NCI-H526 (cell line): Measurements from ENCODE around the gene ENDOU.

Experiments
- DNase-seq, 2 experiments: peaks; one replicate each; lab custom pipeline; 2025; lab: John Stamatoyannopoulos, UW

The ENDOU gene

GRCh38 chr12:47717443-47718193 is 7.7 kb downstream of the ENDOU start:
- peak; percentile 72 to 88 for DNase-seq

GRCh38 chr12:47717046-47717442 is 8.2 kb downstream of the ENDOU start:
- DNase-seq, result no peak

- no peak for DNase-seq
Observed at GRCh38 chr12:47715877-47716548, 9.3 kb downstream of the ENDOU start.

- peak; percentile 62 to 86 for DNase-seq
Observed at GRCh38 chr12:47715393-47715876, 9.9 kb downstream of the ENDOU start.

- no peak for DNase-seq
Observed at GRCh38 chr12:47714826-47715386, 10.4 kb downstream of the ENDOU start.

GRCh38 chr12:47712171-47712570 is 13.1 kb downstream of the ENDOU start:
- DNase-seq, result no peak

- no peak for DNase-seq
Observed at GRCh38 chr12:47711448-47711847, 13.8 kb downstream of the ENDOU start.

- DNase-seq, result no peak
Observed at GRCh38 chr12:47710278-47710677, 15.0 kb downstream of the ENDOU start.

- no peak for DNase-seq
Observed at GRCh38 chr12:47709671-47710070, 15.6 kb downstream of the ENDOU start.

- no peak for DNase-seq
Observed at GRCh38 chr12:47709237-47709636, 16.1 kb downstream of the ENDOU start.

- no peak for DNase-seq
Observed at GRCh38 chr12:47707905-47708543, 17.3 kb downstream of the ENDOU start.

- no peak for DNase-seq
Observed at GRCh38 chr12:47707355-47707754, 17.9 kb downstream of the ENDOU start.

GRCh38 chr12:47705566-47706425 is 19.5 kb downstream of the ENDOU start, which contains the start of gene RPAP3:
Gene RPAP3, minus strand, starts transcription at chr12:47706030. Its CDS starts 3,190 bp downstream, at chr12:47702840.
- DNase-seq, result peak; percentile 89 to 97

- DNase-seq, result no peak
Observed at GRCh38 chr12:47705229-47705565, 20.1 kb downstream of the ENDOU start.

GRCh38 chr12:47704719-47705118 is 20.6 kb downstream of the ENDOU start:
- no peak for DNase-seq

- DNase-seq, result no peak
Observed at GRCh38 chr12:47700263-47700662, 25.0 kb downstream of the ENDOU start.

GRCh38 chr12:47698631-47699030 is 26.7 kb downstream of the ENDOU start:
- no peak for DNase-seq

GRCh38 chr12:47698055-47698454 is 27.2 kb downstream of the ENDOU start:
- DNase-seq, result no peak

GRCh38 chr12:47689215-47689614 is 36.1 kb downstream of the ENDOU start:
- no peak for DNase-seq

- DNase-seq, result no peak
Observed at GRCh38 chr12:47687636-47688035, 37.7 kb downstream of the ENDOU start.

GRCh38 chr12:47686645-47687240 is 38.5 kb downstream of the ENDOU start:
- peak; percentile 13 to 39 for DNase-seq
